GF-D8 (cell line): ENCODE results near the gene MEX3C.

Experiments used
- DNase-seq: peaks from one replicate; lab custom pipeline; 2025; lab: John Stamatoyannopoulos, UW

The MEX3C gene

GRCh38 chr18:51153659-51154371, 43.7 kb downstream of the MEX3C start:
- peak; percentile 96 for DNase-seq

GRCh38 chr18:51151568-51152511, 45.6 kb downstream of the MEX3C start:
- DNase-seq = peak; percentile 50

- no peak for DNase-seq
These were observed 46.3 kb downstream of the MEX3C start for GRCh38 chr18:51151185-51151567.

GRCh38 chr18:51150113-51150700, 47.3 kb downstream of the MEX3C start:
- DNase-seq = no peak

- DNase-seq = no peak
These were observed 47.8 kb downstream of the MEX3C start for GRCh38 chr18:51149670-51150069.

GRCh38 chr18:51146909-51147308, 50.6 kb downstream of the MEX3C start:
- DNase-seq = no peak

GRCh38 chr18:51138936-51139335, 58.5 kb downstream of the MEX3C start:
- DNase-seq = no peak

GRCh38 chr18:51137891-51138290, 59.6 kb downstream of the MEX3C start:
- no peak for DNase-seq

GRCh38 chr18:51137026-51137729, 60.3 kb downstream of the MEX3C start:
- no peak for DNase-seq

- no peak for DNase-seq
These were observed 61.7 kb downstream of the MEX3C start for GRCh38 chr18:51135795-51136194.

- no peak for DNase-seq
These were observed 62.1 kb downstream of the MEX3C start for GRCh38 chr18:51135364-51135763.

GRCh38 chr18:51134721-51135120, 62.8 kb downstream of the MEX3C start:
- no peak for DNase-seq

GRCh38 chr18:51133580-51134160, 63.8 kb downstream of the MEX3C start:
- DNase-seq = no peak

GRCh38 chr18:51132256-51132935, 65.1 kb downstream of the MEX3C start:
- DNase-seq = no peak

- DNase-seq = no peak
These were observed 68.9 kb downstream of the MEX3C start for GRCh38 chr18:51128533-51128932.

GRCh38 chr18:51127664-51128063, 69.8 kb downstream of the MEX3C start:
- DNase-seq = no peak

- no peak for DNase-seq
These were observed 71.5 kb downstream of the MEX3C start for GRCh38 chr18:51125976-51126375.
